HG03175 (cell line): ENCODE data around the gene ZNF57.
A peak's percentile ranks its signal among the peaks of the same experiment; 100 is the strongest.
"Not testable (repeated sequence)": the region's sequence is repeated elsewhere in the genome, so short reads cannot be mapped to it uniquely, and the experiment has no call there.

Source experiments
- ATAC-seq: cut with Tn5 transposase; IDR thresholded peaks from one replicate; pipeline ENCODE4 v1.9.1; 2021; ENCODE audit warnings: mild to moderate bottlenecking, moderate library complexity; ENCODE audit not compliant: unreplicated experiment

ZNF57 gene

DNA sequence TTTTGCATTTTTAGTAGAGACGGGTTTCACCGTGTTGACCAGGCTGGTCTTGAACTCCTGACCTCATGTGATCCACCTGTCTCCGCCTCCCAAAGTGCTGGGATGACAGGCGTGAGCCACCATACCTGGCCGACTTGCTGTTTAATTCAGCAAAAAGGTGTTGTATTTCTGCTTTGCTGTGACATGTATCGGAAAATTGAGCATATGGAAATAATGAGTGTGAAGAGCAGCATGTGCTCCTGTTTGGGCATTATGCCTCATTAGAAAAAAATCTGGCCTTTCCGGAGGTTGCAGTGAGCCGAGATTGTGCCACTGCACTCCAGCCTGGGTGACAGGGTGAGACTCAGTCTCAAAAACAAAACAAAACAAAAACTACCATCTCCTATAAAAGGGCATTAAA, 10.2 kb upstream of the ZNF57 start:
- not testable (repeated sequence) for ATAC-seq

DNA sequence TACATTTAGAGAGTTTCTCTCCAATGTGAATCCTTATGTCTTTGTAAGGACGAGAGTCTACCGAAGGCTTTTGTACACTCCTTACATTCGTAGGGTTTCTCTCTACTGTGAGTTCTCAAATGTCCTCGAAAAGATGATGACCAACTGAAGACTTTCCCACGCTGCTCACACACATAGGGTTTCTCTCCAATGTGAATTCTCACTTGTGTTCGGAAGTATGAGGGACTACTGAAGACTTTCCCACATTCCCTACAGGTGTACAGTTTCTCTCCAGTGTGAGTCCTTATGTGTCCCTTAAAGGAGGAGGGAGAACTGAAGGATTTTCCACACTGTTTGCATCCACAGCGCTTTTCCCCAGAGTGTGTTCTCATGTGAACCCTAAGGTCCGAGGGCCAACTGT, 4.0 kb upstream of the ZNF57 start:
- no peak for ATAC-seq

DNA sequence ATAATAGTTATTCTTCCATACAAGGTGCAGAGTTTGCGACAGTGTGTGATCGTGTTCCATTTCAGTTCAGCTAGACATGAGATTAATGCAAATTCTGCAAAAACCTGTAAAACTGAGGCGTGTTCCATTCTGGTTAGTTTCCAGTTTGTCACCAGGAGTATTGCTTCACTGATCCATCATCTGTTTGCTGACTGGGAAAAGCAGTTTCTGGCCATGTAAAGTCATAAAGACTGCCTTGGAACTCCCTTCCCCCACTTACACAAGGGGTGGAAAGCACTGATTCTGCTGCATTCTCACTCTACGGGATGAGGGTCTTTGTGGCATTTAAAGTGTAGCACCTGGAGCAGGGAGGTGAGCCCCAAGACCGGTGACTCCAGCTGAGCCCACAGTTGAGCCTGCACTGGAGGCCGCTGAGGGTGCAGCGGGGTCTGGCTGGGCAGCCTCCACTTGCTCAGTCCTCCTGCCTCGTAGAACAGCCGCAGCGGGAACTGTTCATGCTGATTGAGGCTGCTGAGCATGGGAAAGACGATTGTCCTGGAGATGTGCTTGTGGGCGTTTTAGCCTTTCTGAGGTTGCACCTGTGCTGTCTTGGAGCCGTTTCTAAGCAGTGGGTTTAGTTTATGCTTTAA, 2.0 kb downstream of the ZNF57 start:
- ATAC-seq: no peak

- not testable (repeated sequence) for ATAC-seq
Observed at GRCh38 chr19:2903326-2903725, 2.6 kb downstream of the ZNF57 start.

DNA sequence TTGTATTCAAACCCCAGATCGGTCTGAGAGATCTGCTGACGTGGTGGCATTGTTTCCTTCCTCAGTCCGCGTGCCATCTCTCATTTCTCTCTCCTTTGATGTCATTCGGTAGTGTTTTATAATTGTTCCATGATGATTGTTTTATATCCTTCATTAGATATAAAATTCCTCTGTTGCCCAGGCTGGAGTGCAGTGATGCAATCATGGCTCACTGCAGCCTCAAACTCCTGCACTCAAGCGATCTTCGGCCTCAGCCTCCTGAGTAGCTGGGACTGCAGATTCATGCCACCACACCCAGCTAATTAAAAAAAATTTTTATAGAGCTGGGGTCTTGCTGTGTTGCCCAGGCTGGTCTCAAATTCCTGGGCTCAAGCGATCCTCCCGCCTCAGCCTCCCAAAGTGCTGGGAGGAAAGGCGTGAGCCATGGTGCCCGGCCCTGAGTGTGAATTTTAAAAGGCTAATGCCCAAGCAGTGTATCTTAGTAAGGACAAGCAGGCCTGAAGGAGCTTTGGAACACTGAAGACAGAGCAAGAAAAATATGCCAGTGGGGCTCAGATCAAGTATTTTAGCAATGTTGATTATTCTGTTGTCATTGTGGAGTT, 5.3 kb downstream of the ZNF57 start:
- no peak for ATAC-seq

DNA sequence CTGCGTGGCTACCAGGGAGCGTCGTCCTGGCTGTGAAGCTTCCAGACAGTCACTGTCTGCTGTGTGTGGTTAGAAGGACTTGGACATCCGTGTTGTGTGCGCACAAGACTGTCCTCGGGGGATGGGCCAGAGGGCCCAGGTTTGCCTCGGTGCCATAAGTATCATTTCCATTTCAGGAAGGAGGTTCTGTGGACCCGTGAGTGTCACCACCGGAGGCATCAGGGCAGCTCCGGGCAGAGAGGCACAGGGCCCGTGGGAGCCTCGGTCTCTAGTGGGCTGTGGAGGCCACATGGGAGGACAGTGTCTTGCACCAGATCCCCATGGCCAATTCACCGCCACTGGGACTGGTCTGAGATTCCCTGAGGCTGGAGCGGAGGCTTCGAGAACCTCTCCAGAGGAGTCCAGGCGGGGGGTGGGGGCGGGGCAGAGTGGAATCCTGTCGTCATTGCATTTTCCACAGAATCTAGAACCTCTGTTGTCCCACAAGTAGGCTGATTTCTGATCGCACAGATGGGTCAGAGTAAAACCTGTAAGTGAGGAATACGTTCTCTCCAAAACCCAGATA, 6.0 kb downstream of the ZNF57 start:
- ATAC-seq: no peak

GRCh38 chr19:2912306-2912705, 11.6 kb downstream of the ZNF57 start:
- ATAC-seq: no peak

GRCh38 chr19:2917275-2918184, 16.8 kb downstream of the ZNF57 start:
- no peak for ATAC-seq

DNA sequence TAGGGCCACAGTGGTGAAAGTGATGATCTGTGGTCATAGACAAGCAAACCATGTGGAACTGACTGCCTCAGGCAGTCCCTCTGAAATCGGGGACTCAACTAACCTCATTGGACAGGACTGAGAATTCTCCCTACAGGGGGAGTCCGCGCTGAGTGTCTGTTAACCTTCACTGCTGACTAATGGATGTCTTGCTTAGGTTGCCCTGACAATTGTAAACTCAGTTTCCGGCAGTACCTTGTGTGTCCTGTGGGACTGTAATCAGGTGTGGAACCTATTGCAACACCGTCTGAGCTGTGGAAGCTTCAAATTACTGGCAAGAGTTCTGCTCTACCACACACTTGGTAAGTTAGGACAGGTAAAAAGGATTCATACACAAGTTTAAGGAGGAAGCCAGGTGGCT, 22.3 kb downstream of the ZNF57 start:
- ATAC-seq: no peak

DNA sequence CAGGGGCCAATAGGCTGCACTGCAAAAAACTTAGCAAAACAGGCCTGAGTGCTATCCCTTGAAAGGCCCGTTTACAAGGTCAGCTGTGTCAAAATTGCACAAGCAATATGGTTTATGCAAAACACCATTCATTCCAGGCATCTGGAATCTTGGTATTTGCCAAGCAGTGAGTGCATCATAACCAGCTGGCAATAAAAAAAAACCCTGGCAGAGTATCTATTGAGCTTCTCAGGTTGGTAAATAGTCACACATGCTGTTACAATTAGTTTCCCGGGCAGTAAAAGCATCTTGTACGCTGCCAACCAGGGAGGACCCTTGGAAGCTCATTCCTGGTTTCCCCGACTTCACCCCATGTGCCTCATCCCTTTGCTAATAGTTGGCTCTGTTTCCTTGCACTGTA, 22.8 kb downstream of the ZNF57 start:
- ATAC-seq: no peak

DNA sequence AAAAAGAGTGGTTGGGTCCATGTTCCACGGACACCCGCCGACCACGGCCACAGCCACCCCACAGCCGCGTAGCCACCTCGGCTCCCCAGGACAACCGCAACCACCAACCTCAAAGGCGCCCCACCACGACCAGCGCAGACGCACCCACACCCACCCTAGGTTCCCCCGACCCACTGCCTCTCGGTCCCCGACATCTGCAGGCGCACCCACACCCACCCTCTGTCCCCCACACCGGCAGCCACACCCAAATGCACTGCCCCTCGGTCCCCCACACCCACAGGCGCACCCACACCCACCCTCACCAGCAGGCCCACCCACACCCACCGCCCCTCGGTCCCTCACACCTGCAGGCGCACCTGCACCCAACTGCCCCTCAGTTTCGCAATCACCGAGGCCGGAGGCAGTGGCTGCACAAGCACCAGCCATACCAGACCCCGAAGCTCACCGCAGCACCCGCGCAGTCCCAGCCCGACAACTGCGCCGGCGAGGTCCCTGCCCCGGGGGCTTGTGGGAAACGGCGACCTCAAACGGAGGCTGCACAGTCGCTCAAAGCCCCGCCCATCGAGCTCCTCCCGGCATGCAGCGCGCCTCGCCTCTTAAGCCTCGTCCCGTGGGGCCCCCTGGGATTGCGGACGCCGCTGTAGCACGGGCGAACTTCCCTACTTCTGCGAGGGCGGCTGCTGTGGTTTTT, 25.8 kb downstream of the ZNF57 start:
- no peak for ATAC-seq

- no peak for ATAC-seq
Observed at GRCh38 chr19:2927032-2927430, 26.3 kb downstream of the ZNF57 start.

- ATAC-seq: no peak
Observed at GRCh38 chr19:2933490-2933910, 32.8 kb downstream of the ZNF57 start.

GRCh38 chr19:2935863-2936262, 35.1 kb downstream of the ZNF57 start:
- ATAC-seq: not testable (repeated sequence)

DNA sequence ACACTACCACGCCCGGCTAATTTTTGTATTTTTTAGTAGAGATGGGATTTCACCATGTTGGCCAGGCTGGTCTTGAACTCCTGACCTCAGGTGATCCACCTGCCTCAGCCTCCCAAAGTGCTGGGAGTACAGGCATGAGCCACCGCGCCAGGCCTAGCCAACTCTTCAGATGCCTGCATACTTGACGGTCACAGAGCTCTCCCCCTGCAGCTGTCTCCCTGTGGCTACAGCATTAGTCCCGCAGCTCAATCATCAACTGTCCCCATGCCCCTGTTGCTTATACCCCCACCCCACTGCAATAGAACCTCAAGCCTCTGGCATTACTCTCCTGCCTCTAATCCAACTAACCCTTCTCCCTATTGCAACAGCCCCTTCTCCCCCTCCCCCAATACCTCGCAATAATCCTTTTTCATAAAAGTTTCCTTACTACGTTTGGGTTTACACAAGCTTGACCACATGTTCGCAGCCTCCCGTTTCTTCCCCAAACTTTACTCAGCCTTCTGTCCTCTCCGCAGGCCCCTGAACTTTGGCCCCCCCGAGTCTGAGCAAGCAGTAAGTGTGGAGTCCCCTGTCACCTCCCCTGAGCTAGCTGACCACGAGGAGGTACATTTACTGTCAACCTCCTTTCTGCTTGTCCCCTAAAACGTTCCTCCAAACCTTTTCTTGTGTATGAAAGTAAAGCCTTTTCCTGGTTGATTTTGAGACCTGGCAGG, 42.4 kb downstream of the ZNF57 start:
- no peak for ATAC-seq

DNA sequence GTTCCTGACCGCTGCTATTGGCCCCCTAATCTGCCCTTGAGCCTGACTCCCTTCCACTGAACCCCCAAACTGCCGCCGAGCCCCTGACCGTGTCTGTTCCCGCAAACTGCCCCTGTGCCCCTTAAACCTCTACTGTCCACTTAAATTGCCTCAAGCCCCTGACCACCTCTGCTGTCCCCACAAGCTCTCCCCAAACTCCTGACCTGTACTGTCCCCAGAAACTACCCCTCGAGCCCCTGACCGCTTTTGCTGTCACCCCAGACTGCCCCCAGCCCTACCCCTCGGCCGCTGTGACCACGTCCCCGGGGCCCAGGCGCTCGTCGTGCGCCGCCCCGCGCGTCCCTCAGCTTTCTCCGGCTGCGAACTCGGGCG, 43.7 kb downstream of the ZNF57 start:
- ATAC-seq: no peak

DNA sequence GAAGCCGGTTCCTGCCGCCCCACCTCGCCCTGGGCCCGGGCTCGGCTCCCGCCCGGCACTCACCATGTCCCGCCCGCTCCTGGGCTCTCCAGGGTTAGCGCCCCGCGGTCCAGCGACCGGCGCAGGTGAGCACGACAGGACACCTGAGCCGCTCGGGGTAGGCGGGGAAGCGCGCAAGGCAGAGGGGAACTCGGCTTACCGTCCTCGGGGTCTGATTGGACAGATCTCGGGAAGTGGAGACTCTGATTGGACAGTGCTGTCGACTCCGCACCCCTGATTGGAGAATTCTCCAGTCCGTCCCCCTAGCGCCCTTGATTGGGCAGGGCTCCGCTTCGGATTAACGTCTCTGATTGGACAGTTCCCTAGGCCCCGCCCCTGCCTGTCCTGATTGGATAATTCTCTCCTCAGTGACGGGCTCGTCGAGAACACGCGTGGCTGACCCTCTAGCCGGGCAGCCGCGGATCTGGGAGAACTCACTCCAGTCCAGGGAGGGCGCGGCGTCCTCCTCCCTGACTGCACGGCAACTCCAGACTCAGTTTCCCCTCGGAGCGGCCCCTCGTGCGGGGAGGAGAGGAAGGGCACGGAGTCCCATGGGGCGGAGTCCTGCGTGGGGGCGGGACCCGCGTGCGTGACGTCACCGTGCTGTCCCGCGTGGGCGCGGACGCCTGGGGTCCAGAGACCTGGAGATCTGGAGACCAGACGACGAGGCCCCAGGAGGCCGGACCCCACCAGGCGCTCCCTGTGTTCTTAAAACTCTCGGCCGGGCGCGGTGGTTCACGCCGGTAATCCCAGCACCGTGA, 44.2 kb downstream of the ZNF57 start, which contains the start of gene ZNF77:
Gene ZNF77, minus strand, starts transcription at position 197 of the 800 bp plus-strand sequence. Its CDS starts 131 bp downstream, at position 66.
- ATAC-seq: peak; percentile 97

DNA sequence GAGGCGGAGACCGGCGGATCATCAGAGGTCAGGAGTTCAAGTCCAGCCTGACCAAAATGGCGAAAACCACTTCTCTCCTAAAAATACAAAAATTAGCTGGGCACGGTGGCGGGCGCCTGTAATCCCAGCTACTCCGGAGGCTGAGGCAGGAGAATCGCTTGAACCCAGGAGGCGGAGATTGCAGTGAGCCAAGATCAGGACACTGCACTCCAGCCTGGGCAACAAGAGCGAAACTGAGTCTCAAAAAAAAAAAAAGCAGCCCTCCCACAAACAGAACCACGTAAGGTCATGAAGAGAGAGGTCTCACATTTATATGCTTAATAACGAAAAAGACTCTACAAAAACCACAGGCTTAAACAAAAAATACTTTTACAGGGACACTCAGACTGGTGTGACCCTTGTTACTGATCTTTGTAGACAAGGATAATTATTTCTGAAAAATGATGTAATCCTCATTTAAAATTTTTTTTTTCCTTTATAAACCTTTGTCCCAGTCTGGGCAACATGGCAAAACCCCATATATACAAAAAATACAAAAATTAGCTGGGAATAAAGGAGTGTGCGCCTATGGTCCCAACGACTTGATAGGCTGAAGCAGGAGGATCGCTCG, 45.0 kb downstream of the ZNF57 start:
- no peak for ATAC-seq

DNA sequence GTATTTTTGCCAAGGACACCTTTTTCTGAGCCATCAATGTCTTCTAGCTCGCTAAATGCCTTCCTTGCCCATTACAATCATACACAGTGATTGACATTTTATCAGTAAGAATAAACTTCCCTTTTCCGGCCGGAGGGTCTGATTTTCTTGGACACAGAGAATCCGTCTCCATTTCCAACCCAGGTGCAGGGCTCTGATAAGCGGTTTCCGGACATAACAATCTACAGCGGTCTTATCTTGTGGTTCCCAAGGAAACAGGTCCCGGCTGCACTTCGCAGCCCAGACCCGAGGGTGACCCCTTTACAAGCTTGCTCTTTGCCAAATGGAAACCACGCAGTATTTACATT, 49.2 kb downstream of the ZNF57 start:
- peak; percentile 13 for ATAC-seq
